Breast epithelium (tissue), 4 donors: ENCODE data around the gene SERINC5. TPM values are rescaled to one million over a fixed set of nuclear protein-coding genes. Genes with fewer than 3 reads are reported as not detected.

ENCODE experiments used
- DNase-seq, 2 donors: peaks; one replicate each; pipeline ENCODE4 v3.0.0-alpha.2; 2019; ENCODE audit warnings: low spot score in 2 of 2
- H3K27ac ChIP-seq, 2 donors: fragments of 200-600 bp; sonication (generic) in 1 of 2; one replicate each; pipeline ENCODE4 v1.5.1; 2016 to 2019; ENCODE audit warnings: mild to moderate bottlenecking in 1 of 2
- H3K27me3 ChIP-seq, 2 donors: fragments of 200-600 bp; sonication (generic) in 1 of 2; one replicate each; pipeline versions ENCODE4 v1.5.1 to v1.6.0; 2017 to 2019; ENCODE audit warnings: control low read depth in 1 of 2, mild to moderate bottlenecking in 1 of 2
- H3K36me3 ChIP-seq: fragments of 200-600 bp; one replicate; pipeline ENCODE4 v1.5.1; 2019
- H3K4me1 ChIP-seq, 2 donors: fragments of 200-600 bp; sonication (generic); one replicate each; pipeline ENCODE4 v1.5.1; 2016 to 2019; ENCODE audit warnings: control low read depth in 1 of 2
- H3K4me3 ChIP-seq, 3 donors: fragments of 200-600 bp; sonication (generic); 1 replicate in 2 of 3; 2 replicates in 1 of 3; pipeline ENCODE4 v1.5.1; 2016 to 2019; ENCODE audit warnings: mild to moderate bottlenecking in 3 of 3, moderate library complexity in 2 of 3
- H3K9me3 ChIP-seq, 2 donors: fragments of 200-600 bp; sonication (generic) in 1 of 2; one replicate each; pipeline ENCODE4 v1.5.1; 2016 to 2019; ENCODE audit warnings: control low read depth in 1 of 2
- CTCF ChIP-seq, 3 donors: fragments of 450-650 bp; IDR thresholded peaks; one replicate each; pipeline ENCODE4 v1.5.1; 2016 to 2017; ENCODE audit warnings: antibody characterized with exemption in 3 of 3, mild to moderate bottlenecking in 3 of 3, moderate library complexity in 3 of 3
- POLR2A ChIP-seq: fragments of 450-650 bp; IDR thresholded peaks from one replicate; pipeline ENCODE4 v1.6.1; 2016; ENCODE audit warnings: antibody characterized with exemption, mild to moderate bottlenecking, moderate library complexity
- POLR2AphosphoS5 ChIP-seq, 3 donors: sonication (generic); formaldehyde crosslinking; IDR thresholded peaks; one replicate each; pipeline ENCODE4 v1.6.1; 2017; ENCODE audit warnings: antibody characterized with exemption in 3 of 3
- intact Hi-C: fragments of 100-400 bp; cut with DNase I; formaldehyde crosslinking; loops from one replicate; pipeline ENCODE4 v1.15.1; 2023; ENCODE audit warnings: low total_unique reads
- total RNA-seq, 3 donors: library from RNA; depleted of rRNA; stranded (reverse); fragments of >200 nt; gene quantifications; one replicate each; pipeline ENCODE4 v1.1.0, GENCODE V29; 2016

Gene SERINC5
- total RNA-seq, 3 donors from 2014 or later: 12.6 to 32.9 (median 28.5) TPM

- intact Hi-C loops: no loop called here
- H3K9me3 ChIP-seq: no peaks in the 10 kb centered on the region
- no peaks in the 10 kb centered on the region for H3K4me1 ChIP-seq
- no peaks in the 10 kb centered on the region for H3K36me3 ChIP-seq
- H3K4me3 ChIP-seq: no peak overlapping the region
- DNase-seq: no peak
- no peak overlapping the region for H3K27ac ChIP-seq
- no peak for TF ChIP-seq POLR2AphosphoS5 (IDR thresholded peaks at IDR 0.05)
- no peak for TF ChIP-seq CTCF (IDR thresholded peaks at IDR 0.05)
- no peak for TF ChIP-seq POLR2A
- H3K27me3 ChIP-seq: no peaks in the 10 kb centered on the region
These were observed 150.0 kb downstream of the SERINC5 start for GRCh38 chr5:80105698-80106439.

- no peak for DNase-seq
- Histone ChIP-seq H3K4me3 (no peak overlapping the region), H3K4me1 (no peaks in the 10 kb centered on the region), H3K27ac (no peak overlapping the region), H3K27me3 (no peaks in the 10 kb centered on the region), H3K9me3 (no peaks in the 10 kb centered on the region), H3K36me3 (no peaks in the 10 kb centered on the region)
- TF ChIP-seq POLR2AphosphoS5 (IDR thresholded peaks at IDR 0.05) (no peak), CTCF (IDR thresholded peaks at IDR 0.05) (no peak), POLR2A (no peak)
- intact Hi-C loops: no loop called here
These were observed 152.5 kb downstream of the SERINC5 start for GRCh38 chr5:80103371-80103770.

GRCh38 chr5:80101993-80102392 lies 153.9 kb downstream of the SERINC5 start:
- Histone ChIP-seq H3K4me1 (no peaks in the 10 kb centered on the region), H3K36me3 (no peaks in the 10 kb centered on the region), H3K27ac (no peak overlapping the region), H3K27me3 (no peaks in the 10 kb centered on the region), H3K9me3 (no peaks in the 10 kb centered on the region), H3K4me3 (no peak overlapping the region)
- TF ChIP-seq POLR2AphosphoS5 (IDR thresholded peaks at IDR 0.05) (no peak), POLR2A (no peak), CTCF (IDR thresholded peaks at IDR 0.05) (no peak)
- DNase-seq: no peak
- intact Hi-C loops: no loop called here

GRCh38 chr5:80097451-80097850 lies 158.4 kb downstream of the SERINC5 start:
- no peaks in the 10 kb centered on the region for H3K36me3 ChIP-seq
- DNase-seq: no peak
- H3K27ac ChIP-seq: no peak overlapping the region
- H3K4me3 ChIP-seq: no peak overlapping the region
- H3K9me3 ChIP-seq: no peaks in the 10 kb centered on the region
- no peak for TF ChIP-seq POLR2AphosphoS5 (IDR thresholded peaks at IDR 0.05)
- no peak for TF ChIP-seq CTCF (IDR thresholded peaks at IDR 0.05)
- no peak for TF ChIP-seq POLR2A
- no peaks in the 10 kb centered on the region for H3K4me1 ChIP-seq
- intact Hi-C loops: loop anchor here (10.0 kb wide), 1 partner anchor 207 kb away; no protein-coding TSS in a partner anchor
- H3K27me3 ChIP-seq: no peaks in the 10 kb centered on the region

- Histone ChIP-seq H3K27ac (no peak overlapping the region), H3K27me3 (no peaks in the 10 kb centered on the region), H3K4me1 (no peaks in the 10 kb centered on the region), H3K4me3 (no peak overlapping the region), H3K36me3 (no peaks in the 10 kb centered on the region), H3K9me3 (no peaks in the 10 kb centered on the region)
- intact Hi-C loops: loop anchor here (10.0 kb wide), 1 partner anchor 211 kb away; no protein-coding TSS in a partner anchor
- TF ChIP-seq CTCF (IDR thresholded peaks at IDR 0.05) (no peak), POLR2AphosphoS5 (IDR thresholded peaks at IDR 0.05) (no peak), POLR2A (no peak)
- DNase-seq: no peak
These were observed 161.6 kb downstream of the SERINC5 start for GRCh38 chr5:80094236-80094738.
